SK-N-SH (cell line): ENCODE data around the gene RAB33B.

ENCODE experiments used
- CTCF ChIP-seq: fragments of 200-600 bp; sonication (generic); IDR thresholded peaks from 2 replicates; pipeline ENCODE4 v1.6.1; 2017; ENCODE audit warnings: antibody characterized with exemption, mild to moderate bottlenecking, moderate library complexity
- EP300 ChIP-seq, 2 experiments: IDR thresholded peaks; 2 replicates each; pipeline versions ENCODE4 v1.4.0 to v1.6.1; 2012; ENCODE audit warnings: borderline replicate concordance in 1 of 2, low read depth in 1 of 2, low read length in 1 of 2
- EZH2phosphoT487 ChIP-seq: fragments of 200-600 bp; sonication (generic); IDR thresholded peaks from 2 replicates; pipeline ENCODE4 v1.6.1; 2017; ENCODE audit warnings: low read depth, mixed run types, mild to moderate bottlenecking, antibody characterized with exemption, moderate library complexity, borderline replicate concordance
- MEF2A ChIP-seq: IDR thresholded peaks from 2 replicates; pipeline ENCODE4 v1.4.0; 2012; ENCODE audit warnings: low read depth, borderline replicate concordance
- NRF1 ChIP-seq: IDR thresholded peaks from 2 replicates; pipeline ENCODE4 v1.6.1; 2012; ENCODE audit warnings: low read depth, mild to moderate bottlenecking, low read length
- ZBTB33 ChIP-seq: IDR thresholded peaks from 2 replicates; pipeline ENCODE4 v1.4.0; 2012; ENCODE audit warnings: low read depth, borderline replicate concordance

- TF ChIP-seq ZBTB33 (no peak), NRF1 (no peak), CTCF (no peak), MEF2A (no peak), EP300 (IDR thresholded peaks at IDR 0.05; ENCODE audit: borderline replicate concordance in 1 of 2, low read depth in 1 of 2, low read length in 1 of 2) (no peak), EZH2phosphoT487 (no peak)
Measured at GRCh38 chr4:139521754-139522401, 68.0 kb downstream of the RAB33B start.
